ENCODE data around the gene SF3B3.
A peak's percentile ranks its signal among the peaks of the same experiment; 100 is the strongest.
"Not testable (repeated sequence)": the region's sequence is repeated elsewhere in the genome, so short reads cannot be mapped to it uniquely, and the experiment has no call there.

SF3B3 gene

GRCh38 chr16:70494202-70494770, 29.3 kb upstream of the SF3B3 start:
- peaks cover 22% of the 10 kb centered on the region for H3K36me3 Mint-ChIP-seq (ENCODE audit: low read depth)
- H3K27me3 Mint-ChIP-seq (ENCODE audit: low read depth): no peaks in the 10 kb centered on the region
- H3K4me1 Mint-ChIP-seq (ENCODE audit: low read depth): peaks cover 11% of the 10 kb centered on the region
- H3K4me3 Mint-ChIP-seq: no peak overlapping the region
- H3K9me3 Mint-ChIP-seq: no peaks in the 10 kb centered on the region
- peak overlapping the region; percentile 42 for H3K27ac Mint-ChIP-seq

DNA sequence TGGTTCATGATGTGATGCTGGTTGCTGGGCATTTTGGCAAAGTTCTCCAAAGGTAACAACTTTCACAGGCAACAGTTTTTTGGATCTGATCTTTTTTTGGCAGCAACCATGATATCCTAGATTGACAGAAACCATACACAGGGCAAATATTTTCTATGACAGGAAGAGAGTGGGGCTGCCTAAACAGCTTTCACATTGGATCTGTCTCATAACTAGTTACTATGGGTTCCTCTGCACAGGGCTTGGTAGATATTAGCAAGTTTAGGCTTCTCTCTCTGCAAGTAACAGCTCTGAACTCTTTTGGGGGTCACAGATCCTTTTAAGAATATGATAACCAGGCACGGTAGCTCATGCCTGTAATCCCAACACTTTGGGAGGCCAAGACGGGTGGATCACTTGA, 28.8 kb upstream of the SF3B3 start:
- peaks cover 20% of the 10 kb centered on the region for H3K36me3 Mint-ChIP-seq (ENCODE audit: low read depth)
- H3K9me3 Mint-ChIP-seq: no peaks in the 10 kb centered on the region
- no peak overlapping the region for H3K4me3 Mint-ChIP-seq
- peak overlapping the region; percentile 42 for H3K27ac Mint-ChIP-seq
- H3K27me3 Mint-ChIP-seq (ENCODE audit: low read depth): no peaks in the 10 kb centered on the region
- peaks cover 11% of the 10 kb centered on the region for H3K4me1 Mint-ChIP-seq (ENCODE audit: low read depth)

DNA sequence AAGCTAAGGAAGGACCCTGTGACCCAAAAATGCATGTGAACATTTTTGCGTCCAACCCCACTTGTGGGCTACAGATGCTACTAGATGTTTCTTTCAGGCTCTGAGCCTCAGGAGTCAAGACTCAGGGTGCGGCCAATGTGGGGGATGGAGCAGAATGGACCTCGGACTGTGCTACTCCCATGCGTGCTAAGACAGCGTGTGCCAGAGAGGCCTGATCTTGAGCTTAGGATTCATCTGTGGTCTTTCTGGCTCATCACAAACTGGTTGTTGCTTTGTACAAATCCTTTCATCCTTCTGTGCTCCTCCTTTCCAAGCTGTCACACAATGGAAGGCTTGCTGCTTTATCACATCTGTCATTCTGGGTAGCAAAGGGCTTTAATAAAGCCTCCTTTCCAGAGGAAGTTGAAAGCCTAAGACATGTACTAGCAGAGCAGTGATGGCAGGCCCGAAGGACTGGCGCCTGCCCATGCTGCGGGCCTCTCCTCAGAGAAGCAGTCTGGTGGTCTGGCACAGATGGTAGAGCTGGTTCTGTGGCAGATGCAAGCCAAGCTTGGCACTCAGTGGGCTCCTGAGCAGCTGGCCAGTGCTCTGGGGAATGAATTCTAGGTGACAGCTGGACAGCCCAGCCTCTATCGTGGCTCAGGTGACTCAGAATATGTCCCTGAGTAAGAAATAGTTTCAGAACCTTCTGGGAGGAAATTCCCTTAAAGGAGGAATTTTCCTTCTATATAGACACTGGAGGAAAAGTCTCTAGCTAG, 28.0 kb upstream of the SF3B3 start:
- no peaks in the 10 kb centered on the region for H3K27me3 Mint-ChIP-seq (ENCODE audit: low read depth)
- H3K36me3 Mint-ChIP-seq (ENCODE audit: low read depth): peaks cover 20% of the 10 kb centered on the region
- no peak overlapping the region for H3K27ac Mint-ChIP-seq
- H3K4me1 Mint-ChIP-seq (ENCODE audit: low read depth): peaks cover 11% of the 10 kb centered on the region
- H3K4me3 Mint-ChIP-seq: no peak overlapping the region
- H3K9me3 Mint-ChIP-seq: no peaks in the 10 kb centered on the region

- no peaks in the 10 kb centered on the region for H3K27me3 Mint-ChIP-seq (ENCODE audit: low read depth)
- no peak overlapping the region for H3K27ac Mint-ChIP-seq
- peaks cover 11% of the 10 kb centered on the region for H3K4me1 Mint-ChIP-seq (ENCODE audit: low read depth)
- H3K4me3 Mint-ChIP-seq: no peak overlapping the region
- peaks cover 20% of the 10 kb centered on the region for H3K36me3 Mint-ChIP-seq (ENCODE audit: low read depth)
- no peaks in the 10 kb centered on the region for H3K9me3 Mint-ChIP-seq
These were observed 27.1 kb upstream of the SF3B3 start for GRCh38 chr16:70496513-70496912.

- peaks cover 9% of the 10 kb centered on the region for H3K4me1 Mint-ChIP-seq (ENCODE audit: low read depth)
These were observed 14.9 kb upstream of the SF3B3 start for GRCh38 chr16:70508752-70509151.

DNA sequence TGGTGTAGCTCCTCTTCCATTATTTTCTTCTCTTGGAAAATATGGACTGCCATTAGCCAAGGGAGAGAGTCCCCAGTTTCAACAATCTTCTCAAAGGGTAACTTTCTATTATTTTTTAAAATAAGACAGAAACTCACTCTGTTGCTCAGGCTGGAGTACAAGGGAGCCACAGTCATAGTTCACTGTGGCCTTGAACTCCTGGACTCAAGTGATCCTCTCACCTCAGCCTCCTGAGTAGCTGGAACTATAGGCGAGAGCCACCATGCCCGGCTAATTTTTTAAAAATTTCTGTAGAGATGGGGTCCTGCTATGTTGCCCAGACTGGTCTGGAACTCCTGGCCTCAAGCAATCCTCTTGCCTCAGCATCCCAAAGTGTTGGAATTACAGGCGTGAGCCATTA, 13.4 kb upstream of the SF3B3 start:
- H3K4me3 Mint-ChIP-seq: no peak overlapping the region
- no peaks in the 10 kb centered on the region for H3K9me3 Mint-ChIP-seq
- no peaks in the 10 kb centered on the region for H3K27me3 Mint-ChIP-seq (ENCODE audit: low read depth)
- no peak overlapping the region for H3K27ac Mint-ChIP-seq
- peaks cover 29% of the 10 kb centered on the region for H3K36me3 Mint-ChIP-seq (ENCODE audit: low read depth)
- H3K4me1 Mint-ChIP-seq (ENCODE audit: low read depth): peaks cover 9% of the 10 kb centered on the region

More at GRCh38 chr16:70508752-70509151, 14.9 kb upstream of the SF3B3 start:
- H3K9me3 Mint-ChIP-seq: no peaks in the 10 kb centered on the region
- H3K27ac Mint-ChIP-seq: no peak overlapping the region
- H3K36me3 Mint-ChIP-seq (ENCODE audit: low read depth): peaks cover 25% of the 10 kb centered on the region
- H3K27me3 Mint-ChIP-seq (ENCODE audit: low read depth): no peaks in the 10 kb centered on the region
- no peak overlapping the region for H3K4me3 Mint-ChIP-seq

DNA sequence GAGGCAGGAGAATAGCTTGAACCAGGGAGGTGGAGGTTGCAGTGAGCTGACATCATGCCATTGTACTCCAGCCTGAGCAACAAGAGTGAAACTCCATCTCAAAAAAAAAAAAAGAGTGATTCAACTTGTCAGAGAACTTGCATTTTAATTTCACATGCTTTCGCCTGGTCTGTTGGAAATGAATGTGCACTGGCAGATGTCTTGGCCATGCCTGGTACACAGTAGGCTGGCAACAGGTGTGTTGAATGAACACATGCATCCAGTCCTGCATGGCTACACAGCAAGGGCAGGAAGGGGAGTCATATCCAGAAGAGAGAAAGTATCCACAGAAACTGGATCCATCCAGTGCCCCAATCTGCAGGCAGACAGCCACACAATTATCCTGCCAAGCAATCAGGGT, 11.8 kb upstream of the SF3B3 start:
- Mint-ChIP-seq H3K27me3 (ENCODE audit: low read depth) (no peaks in the 10 kb centered on the region), H3K36me3 (ENCODE audit: low read depth) (peaks cover 32% of the 10 kb centered on the region), H3K4me1 (ENCODE audit: low read depth) (peaks cover 9% of the 10 kb centered on the region), H3K9me3 (no peaks in the 10 kb centered on the region), H3K4me3 (no peak overlapping the region), H3K27ac (no peak overlapping the region)

- peaks cover 34% of the 10 kb centered on the region for H3K36me3 Mint-ChIP-seq (ENCODE audit: low read depth)
- H3K27me3 Mint-ChIP-seq (ENCODE audit: low read depth): no peaks in the 10 kb centered on the region
These were observed 11.2 kb upstream of the SF3B3 start for GRCh38 chr16:70512456-70512855.

GRCh38 chr16:70520612-70521297, 2.9 kb upstream of the SF3B3 start:
- H3K27me3 Mint-ChIP-seq (ENCODE audit: low read depth): no peaks in the 10 kb centered on the region
- peaks cover 25% of the 10 kb centered on the region for H3K4me1 Mint-ChIP-seq (ENCODE audit: low read depth)
- H3K36me3 Mint-ChIP-seq (ENCODE audit: low read depth): peaks cover 31% of the 10 kb centered on the region
- H3K4me3 Mint-ChIP-seq: peak overlapping the region; percentile 66
- H3K27ac Mint-ChIP-seq: peak overlapping the region; percentile 82
- H3K9me3 Mint-ChIP-seq: no peaks in the 10 kb centered on the region

More at GRCh38 chr16:70512456-70512855, 11.2 kb upstream of the SF3B3 start:
- Mint-ChIP-seq H3K4me3 (no peak overlapping the region), H3K27ac (no peak overlapping the region), H3K4me1 (ENCODE audit: low read depth) (peaks cover 9% of the 10 kb centered on the region), H3K9me3 (no peaks in the 10 kb centered on the region)

- Mint-ChIP-seq H3K27me3 (ENCODE audit: low read depth) (no peaks in the 10 kb centered on the region), H3K27ac (peak overlapping the region; percentile 98), H3K36me3 (ENCODE audit: low read depth) (peaks cover 39% of the 10 kb centered on the region), H3K4me1 (ENCODE audit: low read depth) (peaks cover 37% of the 10 kb centered on the region), H3K9me3 (no peaks in the 10 kb centered on the region), H3K4me3 (peak overlapping the region; percentile 96)
These were observed 1.2 kb upstream of the SF3B3 start for GRCh38 chr16:70522216-70523075.

DNA sequence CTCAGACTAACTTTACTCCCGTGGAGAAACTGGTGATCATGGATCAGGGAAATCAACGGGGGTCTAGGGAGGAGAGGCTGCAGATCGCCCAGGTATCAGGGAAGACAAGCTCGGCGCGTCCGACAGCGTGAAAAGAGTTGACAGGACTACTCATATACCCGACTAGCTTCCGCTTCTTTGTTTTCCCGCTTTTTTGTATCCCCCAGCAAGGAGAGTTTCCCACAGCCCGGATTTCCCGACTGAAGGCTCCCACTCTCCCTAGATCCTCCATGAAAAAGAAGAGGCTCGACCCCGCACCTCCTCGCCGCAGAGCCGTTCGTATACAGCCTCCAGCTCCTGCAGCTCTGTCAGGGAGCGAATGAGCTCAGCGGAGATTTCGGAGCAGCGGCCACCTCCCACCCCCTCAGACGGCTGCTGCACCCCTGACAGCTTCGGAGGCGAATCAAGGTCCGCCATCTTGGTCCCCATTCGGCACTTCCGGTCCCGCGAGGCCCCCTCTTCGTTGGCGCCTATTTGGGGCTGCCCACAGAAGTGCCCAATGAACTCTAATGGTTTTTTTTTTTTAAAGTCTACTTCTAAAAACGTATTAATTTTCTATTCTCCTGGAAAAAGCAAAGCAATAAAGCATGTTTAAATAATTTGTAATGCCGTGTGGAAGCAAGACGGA, 407 bp upstream of the SF3B3 start, which contains the start of gene COG4:
COG4 (minus strand) TSS at position 479 of the 667 bp plus-strand sequence; CDS start at position 468, 11 bp downstream.
- no peaks in the 10 kb centered on the region for H3K27me3 Mint-ChIP-seq (ENCODE audit: low read depth)
- peaks cover 34% of the 10 kb centered on the region for H3K36me3 Mint-ChIP-seq (ENCODE audit: low read depth)
- peak within 1 kb of the TSS; percentile 98 for H3K27ac Mint-ChIP-seq
- peaks cover 38% of the 10 kb centered on the region for H3K4me1 Mint-ChIP-seq (ENCODE audit: low read depth)
- H3K9me3 Mint-ChIP-seq: no peaks in the 10 kb centered on the region
- H3K4me3 Mint-ChIP-seq: peak within 1 kb of the TSS; percentile 96

- not testable (repeated sequence) for H3K9me3 Mint-ChIP-seq; H3K27me3 Mint-ChIP-seq (ENCODE audit: low read depth)
- peaks cover 45% of the 10 kb centered on the region for H3K36me3 Mint-ChIP-seq (ENCODE audit: low read depth)
- H3K27ac Mint-ChIP-seq: peak overlapping the region; percentile 98
- peak overlapping the region; percentile 96 for H3K4me3 Mint-ChIP-seq
- peaks cover 48% of the 10 kb centered on the region for H3K4me1 Mint-ChIP-seq (ENCODE audit: low read depth)
These were observed 796 bp downstream of the SF3B3 start for GRCh38 chr16:70524399-70524825.

DNA sequence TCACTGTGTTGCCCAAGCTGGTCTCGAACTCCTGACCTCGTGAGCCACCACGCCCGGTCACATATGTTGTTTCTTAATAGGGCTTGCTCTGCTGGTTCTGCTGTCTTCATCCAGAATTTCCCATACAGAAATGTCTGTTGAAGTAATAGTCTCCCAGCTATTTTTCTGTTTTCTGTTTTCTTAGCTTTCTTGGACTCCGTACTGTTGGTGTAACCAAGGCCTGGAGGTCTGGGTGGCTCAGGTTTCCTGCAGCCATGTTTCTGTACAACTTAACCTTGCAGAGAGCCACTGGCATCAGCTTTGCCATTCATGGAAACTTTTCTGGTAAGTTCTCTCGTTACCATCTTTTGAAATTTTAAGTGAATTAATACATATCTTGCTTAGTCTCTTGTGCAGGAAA, 2.8 kb downstream of the SF3B3 start:
- H3K4me3 Mint-ChIP-seq: peak overlapping the region; percentile 75
- H3K4me1 Mint-ChIP-seq (ENCODE audit: low read depth): peaks cover 39% of the 10 kb centered on the region
- H3K27ac Mint-ChIP-seq: peak overlapping the region; percentile 12
- H3K36me3 Mint-ChIP-seq (ENCODE audit: low read depth): peaks cover 51% of the 10 kb centered on the region
- no peaks in the 10 kb centered on the region for H3K27me3 Mint-ChIP-seq (ENCODE audit: low read depth)
- H3K9me3 Mint-ChIP-seq: no peaks in the 10 kb centered on the region

Measured in T-helper 1 cell treated with Interleukin-12 subunit alpha and Interleukin-12 subunit beta and Interleukin-4 antibody, amounts not matched to agents 30 μg/mL and 1 μg/mL, for 36 hours (primary cell).